SHP77 treated with DMSO at 0.1 percent for 48 hours (cell line): ENCODE measurements around the gene BEGAIN.

ENCODE experiments used
- DNase-seq: peaks from one replicate; lab custom pipeline; 2025; lab: John Stamatoyannopoulos, UW

BEGAIN gene

GRCh38 chr14:100581228-100582145, 5.7 kb downstream of the BEGAIN start:
- no peak for DNase-seq

GRCh38 chr14:100580316-100581227, 6.6 kb downstream of the BEGAIN start:
- DNase-seq = no peak

- no peak for DNase-seq
These were observed 8.7 kb downstream of the BEGAIN start for GRCh38 chr14:100578552-100578951.

DNA sequence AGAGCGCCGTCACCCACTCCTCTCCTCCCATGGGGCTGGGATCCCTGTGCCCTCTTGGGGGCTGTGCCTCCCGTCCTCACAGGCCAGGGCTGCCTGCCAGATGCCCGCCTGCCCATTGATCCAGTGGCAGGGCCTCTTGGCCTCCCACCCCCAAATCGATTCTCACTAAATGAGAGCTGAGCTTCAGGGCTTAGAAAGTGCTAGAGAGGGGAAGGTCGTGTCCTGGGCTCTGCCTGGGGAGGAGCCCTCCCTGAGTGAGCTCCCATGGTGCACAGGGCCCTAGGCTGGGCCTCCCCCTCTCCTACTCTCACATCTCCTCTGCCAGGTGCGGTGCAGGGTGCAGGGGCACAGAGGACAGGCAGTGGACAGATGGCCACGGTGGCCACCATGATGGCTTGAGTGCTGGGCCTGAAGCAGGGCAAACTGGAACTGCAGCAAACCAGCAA, 9.2 kb downstream of the BEGAIN start:
- no peak for DNase-seq

GRCh38 chr14:100577321-100577985, 9.8 kb downstream of the BEGAIN start:
- DNase-seq = no peak

DNA sequence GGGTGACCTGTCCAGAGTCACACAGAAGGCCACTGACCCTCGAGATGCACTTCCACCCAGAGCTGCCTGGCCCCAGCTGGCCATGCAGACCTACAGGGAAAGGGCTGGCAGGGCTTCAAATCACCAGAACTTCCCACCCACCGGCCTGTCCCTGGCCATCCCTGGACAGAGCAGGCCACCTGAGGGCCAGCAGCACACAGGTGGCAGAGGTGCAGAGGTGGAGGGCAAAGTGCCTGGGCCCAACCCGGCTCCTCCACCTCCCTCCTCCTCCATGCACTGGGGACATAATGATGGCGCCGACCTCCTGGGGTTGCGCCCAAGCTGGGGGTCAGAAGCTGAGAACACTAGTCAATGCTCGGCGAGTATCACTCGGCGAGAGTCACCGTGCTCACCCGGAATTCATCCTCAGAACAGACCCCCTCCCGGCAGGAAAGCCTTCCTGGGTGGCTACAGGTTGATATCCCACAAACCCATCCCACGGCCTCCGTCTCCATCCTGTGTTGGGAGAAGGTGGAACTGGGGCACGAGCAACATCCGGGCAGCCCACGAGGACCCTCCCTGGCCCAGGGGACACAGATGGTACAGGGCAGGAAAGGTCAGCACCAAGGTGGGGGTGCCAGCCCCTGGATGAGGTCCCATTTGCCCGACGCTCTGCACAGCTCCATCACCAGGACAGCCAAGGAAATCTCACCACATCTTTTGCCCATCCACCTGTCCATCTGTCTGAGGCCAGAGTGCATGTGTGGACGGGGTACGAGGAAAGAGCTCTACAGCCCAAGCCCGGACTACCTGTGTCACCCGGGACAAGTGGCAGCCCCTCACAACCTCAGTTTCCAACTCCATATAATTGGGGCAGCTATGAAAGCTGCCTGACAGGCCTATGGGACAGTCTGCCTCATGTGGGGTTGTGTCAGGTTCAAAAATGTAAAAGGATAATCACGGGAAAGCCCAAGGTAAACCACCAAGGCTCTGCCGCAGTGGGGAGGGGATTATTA, 10.8 kb downstream of the BEGAIN start:
- DNase-seq = no peak

- no peak for DNase-seq
These were observed 11.8 kb downstream of the BEGAIN start for GRCh38 chr14:100575266-100575995.

GRCh38 chr14:100574642-100575031, 12.6 kb downstream of the BEGAIN start:
- DNase-seq = no peak

- no peak for DNase-seq
These were observed 13.2 kb downstream of the BEGAIN start for GRCh38 chr14:100573757-100574641.

DNA sequence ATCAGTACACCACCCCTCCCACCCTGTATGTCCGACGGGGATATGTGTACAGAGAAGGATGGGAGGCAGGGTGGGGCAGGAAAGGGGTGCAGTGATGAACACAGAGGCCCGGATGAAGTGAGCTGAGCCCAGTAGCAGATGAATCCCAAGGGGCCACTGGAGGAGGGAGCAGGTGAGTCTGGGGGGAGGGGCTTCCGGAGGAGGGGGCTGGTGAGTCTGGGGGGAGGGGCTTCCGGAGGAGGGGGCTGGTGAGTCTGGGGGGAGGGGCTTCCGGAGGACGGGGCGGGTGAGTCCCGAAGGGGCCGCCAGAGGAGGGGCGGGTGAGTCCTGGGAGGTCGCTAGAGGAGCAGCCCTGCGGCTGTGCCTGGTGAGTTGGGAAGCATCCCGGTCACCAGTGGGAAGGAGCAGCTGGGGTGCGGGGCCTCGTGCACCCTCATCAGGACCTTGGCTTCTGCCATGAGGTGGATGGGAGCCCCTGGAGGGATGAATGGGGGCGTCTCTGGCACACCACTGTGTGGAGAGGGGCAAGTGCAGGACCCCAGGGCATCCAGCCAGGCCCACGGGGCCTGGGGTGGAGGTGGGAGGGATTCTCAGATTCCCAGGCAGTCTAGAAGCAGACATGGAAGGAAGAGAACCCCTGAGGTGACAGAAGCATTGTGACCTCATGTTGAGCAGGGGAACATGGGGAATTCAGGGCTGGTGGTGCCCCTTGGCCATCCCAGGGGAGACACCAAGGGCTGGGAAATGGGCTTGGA, 14.0 kb downstream of the BEGAIN start:
- DNase-seq = no peak

DNA sequence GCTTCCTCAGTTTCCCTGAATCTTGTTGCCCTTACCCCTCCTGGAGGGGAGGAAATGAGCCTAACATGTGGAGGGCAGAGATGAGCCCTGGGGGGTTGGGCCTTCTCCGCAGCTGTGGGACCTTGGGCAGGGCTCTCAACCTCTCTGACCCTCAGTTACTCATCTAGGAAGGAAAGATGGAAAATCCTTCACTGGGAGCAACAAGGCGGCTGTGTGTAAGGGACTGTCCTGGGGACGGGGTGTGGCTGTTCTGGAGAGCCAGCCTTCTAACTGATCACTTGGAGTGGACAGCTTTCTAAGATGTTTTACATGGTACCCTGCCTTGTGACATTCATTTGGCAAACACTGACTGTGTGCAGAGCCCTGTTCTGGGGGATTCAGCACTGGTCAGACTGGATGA, 14.7 kb downstream of the BEGAIN start:
- DNase-seq = no peak

GRCh38 chr14:100571837-100572236, 15.4 kb downstream of the BEGAIN start:
- no peak for DNase-seq

DNA sequence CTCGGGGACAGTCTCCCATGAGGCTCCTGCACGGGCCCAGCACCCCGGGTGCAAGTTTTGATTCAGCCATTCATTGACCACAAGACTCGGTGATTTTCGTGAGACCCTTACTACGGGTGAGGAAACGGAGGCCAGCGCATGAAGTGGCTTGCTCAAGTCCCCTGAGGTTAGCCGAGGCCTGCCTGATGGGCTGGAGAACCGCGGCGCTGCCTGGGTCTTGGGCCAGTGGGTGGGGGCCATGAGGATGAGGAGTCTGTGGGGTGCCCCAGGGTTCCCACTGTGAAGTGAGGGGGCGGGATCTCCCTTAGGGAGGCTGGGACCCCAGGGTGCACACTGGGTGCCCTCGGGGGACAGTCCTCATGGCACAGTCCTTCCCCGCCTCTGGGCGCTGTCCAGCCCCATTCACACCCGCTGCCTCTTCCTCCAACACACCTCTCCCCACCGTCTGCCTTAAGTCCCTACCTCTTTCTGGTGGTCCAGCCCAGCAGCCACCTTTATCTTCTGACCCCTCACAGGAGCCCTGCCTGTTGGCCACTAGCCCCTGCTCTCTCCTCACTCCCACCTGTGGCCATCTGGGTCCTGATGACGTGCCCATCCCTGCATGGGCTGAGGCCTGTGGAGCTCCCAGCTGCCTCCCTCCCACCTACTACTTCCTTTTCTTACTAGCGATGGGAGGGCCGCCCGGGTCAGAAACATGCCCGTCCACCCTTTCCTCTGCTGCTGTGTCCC, 16.3 kb downstream of the BEGAIN start:
- DNase-seq = no peak

DNA sequence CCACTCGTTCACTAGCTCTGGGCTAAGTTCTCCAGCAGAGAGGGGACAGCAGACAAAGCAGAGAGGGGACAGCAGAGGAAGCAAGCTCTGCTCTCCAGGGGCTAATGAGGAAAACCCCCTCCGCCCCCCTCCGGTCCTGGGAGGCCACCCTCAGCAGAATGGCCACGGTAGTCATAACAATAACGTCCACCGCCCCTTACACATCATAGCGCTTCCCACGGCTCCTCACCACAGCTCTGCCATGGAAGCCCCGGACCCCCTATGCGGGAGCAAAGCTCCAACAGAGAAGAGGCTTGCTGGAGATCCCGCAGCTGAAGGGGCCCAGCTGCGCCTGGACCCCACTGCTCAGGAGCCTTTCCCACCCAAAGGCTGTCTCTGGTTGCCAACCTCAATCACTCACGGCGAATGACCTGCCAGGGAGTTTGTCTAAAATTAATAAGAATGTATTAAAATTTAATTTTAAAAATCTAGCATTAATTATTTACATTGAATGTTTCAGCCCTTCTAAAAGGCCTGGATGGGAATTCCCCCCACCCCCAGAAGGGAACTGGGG, 17.4 kb downstream of the BEGAIN start:
- DNase-seq = no peak

GRCh38 chr14:100568998-100569733, 18.1 kb downstream of the BEGAIN start:
- DNase-seq = no peak

GRCh38 chr14:100568164-100568997, 18.8 kb downstream of the BEGAIN start:
- no peak for DNase-seq
